Activated CD4-positive, alpha-beta T cell treated with anti-CD3 and anti-CD28 coated beads, Interleukin-2, amount 50 U/mL, for 24 hours (primary cell): Measurements from ENCODE around the gene SAMM50.

Experiments
- DNase-seq, 2 donors: peaks; one replicate each; pipeline ENCODE4 v3.0.0-alpha.2; 2020; ENCODE audit warnings: low read depth in 1 of 2, low spot score in 1 of 2

The SAMM50 gene

GRCh38 chr22:43955040-43955882, at the start of gene SAMM50:
SAMM50 (plus strand) TSS chr22:43955442; CDS start chr22:43955578, 136 bp downstream.
- DNase-seq, result peak; percentile 77 to 90

- no peak for DNase-seq
Observed at GRCh38 chr22:43905681-43906080, 49.6 kb upstream of the SAMM50 start.

GRCh38 chr22:43909708-43910107, 45.5 kb upstream of the SAMM50 start:
- DNase-seq, result no peak

GRCh38 chr22:43910178-43910695, 45.0 kb upstream of the SAMM50 start:
- DNase-seq, result no peak

GRCh38 chr22:43911351-43911750, 43.9 kb upstream of the SAMM50 start:
- DNase-seq, result no peak

- DNase-seq, result no peak
Observed at GRCh38 chr22:43917521-43917920, 37.7 kb upstream of the SAMM50 start.

GRCh38 chr22:43919106-43919973, 35.9 kb upstream of the SAMM50 start:
- no peak for DNase-seq

GRCh38 chr22:43921370-43921769, 33.9 kb upstream of the SAMM50 start:
- no peak for DNase-seq

- no peak for DNase-seq
Observed at GRCh38 chr22:43922123-43922522, 33.1 kb upstream of the SAMM50 start.

GRCh38 chr22:43923191-43923590, 32.1 kb upstream of the SAMM50 start:
- no peak for DNase-seq

- peak; percentile 57 to 71 for DNase-seq
Observed at GRCh38 chr22:43923631-43924464, 31.4 kb upstream of the SAMM50 start, which contains the start of gene PNPLA3. PNPLA3 (plus strand) TSS chr22:43923805; CDS start chr22:43923912, 107 bp downstream.

GRCh38 chr22:43924877-43925276, 30.4 kb upstream of the SAMM50 start:
- DNase-seq, result no peak

GRCh38 chr22:43925433-43926348, 29.6 kb upstream of the SAMM50 start:
- no peak for DNase-seq

- no peak for DNase-seq
Observed at GRCh38 chr22:43926349-43926710, 28.9 kb upstream of the SAMM50 start.

GRCh38 chr22:43928468-43928867, 26.8 kb upstream of the SAMM50 start:
- DNase-seq, result no peak

- no peak for DNase-seq
Observed at GRCh38 chr22:43928908-43929307, 26.3 kb upstream of the SAMM50 start.

GRCh38 chr22:43931771-43932170, 23.5 kb upstream of the SAMM50 start:
- no peak for DNase-seq

- no peak for DNase-seq
Observed at GRCh38 chr22:43941449-43941848, 13.8 kb upstream of the SAMM50 start.

GRCh38 chr22:43944670-43945430, 10.4 kb upstream of the SAMM50 start:
- DNase-seq, result no peak
